ENCODE data around the gene STK24. TPM values are rescaled to one million over a fixed set of nuclear protein-coding genes. Genes with fewer than 3 reads are reported as not detected.

STK24 gene
- total RNA-seq, 1 donor from 2014 or later: 88.4 TPM

- Mint-ChIP-seq H3K4me1 (peaks cover 55% of the 10 kb centered on the region), H3K27me3 (ENCODE audit: low read depth) (no peaks in the 10 kb centered on the region), H3K4me3 (no peak overlapping the region), H3K27ac (peak overlapping the region; percentile 97), H3K9me3 (no peaks in the 10 kb centered on the region), H3K36me3 (peaks cover 7% of the 10 kb centered on the region)
- TF ChIP-seq, protein P1, sequence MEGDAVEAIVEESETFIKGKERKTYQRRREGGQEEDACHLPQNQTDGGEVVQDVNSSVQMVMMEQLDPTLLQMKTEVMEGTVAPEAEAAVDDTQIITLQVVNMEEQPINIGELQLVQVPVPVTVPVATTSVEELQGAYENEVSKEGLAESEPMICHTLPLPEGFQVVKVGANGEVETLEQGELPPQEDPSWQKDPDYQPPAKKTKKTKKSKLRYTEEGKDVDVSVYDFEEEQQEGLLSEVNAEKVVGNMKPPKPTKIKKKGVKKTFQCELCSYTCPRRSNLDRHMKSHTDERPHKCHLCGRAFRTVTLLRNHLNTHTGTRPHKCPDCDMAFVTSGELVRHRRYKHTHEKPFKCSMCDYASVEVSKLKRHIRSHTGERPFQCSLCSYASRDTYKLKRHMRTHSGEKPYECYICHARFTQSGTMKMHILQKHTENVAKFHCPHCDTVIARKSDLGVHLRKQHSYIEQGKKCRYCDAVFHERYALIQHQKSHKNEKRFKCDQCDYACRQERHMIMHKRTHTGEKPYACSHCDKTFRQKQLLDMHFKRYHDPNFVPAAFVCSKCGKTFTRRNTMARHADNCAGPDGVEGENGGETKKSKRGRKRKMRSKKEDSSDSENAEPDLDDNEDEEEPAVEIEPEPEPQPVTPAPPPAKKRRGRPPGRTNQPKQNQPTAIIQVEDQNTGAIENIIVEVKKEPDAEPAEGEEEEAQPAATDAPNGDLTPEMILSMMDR (IDR thresholded peaks at IDR 0.05; ENCODE audit: unreplicated experiment): no peak
- DNase-seq (ENCODE audit: low spot score in 2 of 2, unreplicated experiment in 2 of 2): no peak
These were observed 34.1 kb downstream of the STK24 start for GRCh38 chr13:98542568-98543377.

DNA sequence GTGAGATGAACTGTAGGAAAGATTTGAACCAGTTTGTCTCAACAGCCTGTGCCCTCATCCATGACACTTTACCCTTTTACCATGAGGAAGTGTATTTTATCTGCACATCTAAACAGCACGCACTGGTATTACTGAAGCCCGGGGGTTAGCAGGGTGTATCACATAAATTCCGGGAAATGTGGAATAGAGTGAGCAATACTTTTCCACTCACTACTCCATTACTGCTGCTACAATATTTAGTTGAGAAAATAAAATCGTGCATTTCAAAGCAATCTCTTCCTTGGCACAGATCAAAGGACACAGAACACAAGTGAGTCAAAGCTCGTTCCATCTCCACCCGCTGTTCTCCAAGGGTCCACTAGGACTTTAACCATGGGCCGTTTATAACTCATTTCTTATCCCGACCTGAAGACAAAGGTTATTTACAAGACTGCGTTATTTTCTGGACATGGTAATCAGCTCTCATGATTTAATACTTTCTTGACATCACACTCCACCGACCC, 35.2 kb downstream of the STK24 start:
- no peak for DNase-seq (ENCODE audit: low spot score in 2 of 2, unreplicated experiment in 2 of 2)
- H3K36me3 Mint-ChIP-seq: peaks cover 5% of the 10 kb centered on the region
- TF ChIP-seq, protein P1 (IDR thresholded peaks at IDR 0.05; ENCODE audit: unreplicated experiment): no peak
- H3K4me3 Mint-ChIP-seq: no peak overlapping the region
- peaks cover 56% of the 10 kb centered on the region for H3K4me1 Mint-ChIP-seq
- H3K9me3 Mint-ChIP-seq: no peaks in the 10 kb centered on the region
- H3K27me3 Mint-ChIP-seq (ENCODE audit: low read depth): no peaks in the 10 kb centered on the region
- peak overlapping the region; percentile 97 for H3K27ac Mint-ChIP-seq

GRCh38 chr13:98541191-98541590, 35.7 kb downstream of the STK24 start:
- no peak for DNase-seq (ENCODE audit: low spot score in 2 of 2, unreplicated experiment in 2 of 2)
- H3K27ac Mint-ChIP-seq: peak overlapping the region; percentile 97
- H3K4me1 Mint-ChIP-seq: peaks cover 59% of the 10 kb centered on the region
- H3K27me3 Mint-ChIP-seq (ENCODE audit: low read depth): no peaks in the 10 kb centered on the region
- TF ChIP-seq, protein P1 (IDR thresholded peaks at IDR 0.05; ENCODE audit: unreplicated experiment): no peak
- H3K36me3 Mint-ChIP-seq: peaks cover 5% of the 10 kb centered on the region
- H3K9me3 Mint-ChIP-seq: no peaks in the 10 kb centered on the region
- no peak overlapping the region for H3K4me3 Mint-ChIP-seq

GRCh38 chr13:98540476-98540875, 36.4 kb downstream of the STK24 start:
- peaks cover 57% of the 10 kb centered on the region for H3K4me1 Mint-ChIP-seq
- TF ChIP-seq, protein P1 (IDR thresholded peaks at IDR 0.05; ENCODE audit: unreplicated experiment): no peak
- DNase-seq (ENCODE audit: low spot score in 2 of 2, unreplicated experiment in 2 of 2): no peak
- no peaks in the 10 kb centered on the region for H3K9me3 Mint-ChIP-seq
- no peaks in the 10 kb centered on the region for H3K27me3 Mint-ChIP-seq (ENCODE audit: low read depth)
- no peak overlapping the region for H3K4me3 Mint-ChIP-seq
- peaks cover 5% of the 10 kb centered on the region for H3K36me3 Mint-ChIP-seq
- peak overlapping the region; percentile 97 for H3K27ac Mint-ChIP-seq

DNA sequence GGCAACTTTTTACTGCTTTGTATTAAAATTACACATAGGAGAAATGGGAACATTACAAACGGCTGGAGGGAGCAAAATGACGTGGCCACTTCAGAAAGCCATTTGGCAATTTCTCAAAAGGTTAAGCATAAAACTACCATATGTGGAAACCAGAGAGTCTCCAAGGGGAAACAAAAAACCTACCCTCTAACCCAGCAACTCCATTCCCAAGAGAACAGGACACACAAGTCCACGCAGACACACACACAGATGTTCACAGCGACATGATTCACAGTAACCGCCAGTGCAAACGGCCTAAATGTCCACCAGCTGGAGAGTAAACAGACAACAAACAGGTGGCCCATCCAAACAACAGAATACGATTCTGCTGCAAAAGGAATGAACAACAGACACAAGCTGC, 37.2 kb downstream of the STK24 start:
- peaks cover 5% of the 10 kb centered on the region for H3K36me3 Mint-ChIP-seq
- peak overlapping the region; percentile 44 for H3K27ac Mint-ChIP-seq
- TF ChIP-seq, protein P1 (IDR thresholded peaks at IDR 0.05; ENCODE audit: unreplicated experiment): no peak
- no peak overlapping the region for H3K4me3 Mint-ChIP-seq
- DNase-seq (ENCODE audit: low spot score in 2 of 2, unreplicated experiment in 2 of 2): no peak
- no peaks in the 10 kb centered on the region for H3K9me3 Mint-ChIP-seq
- H3K4me1 Mint-ChIP-seq: peaks cover 60% of the 10 kb centered on the region
- H3K27me3 Mint-ChIP-seq (ENCODE audit: low read depth): no peaks in the 10 kb centered on the region

Data from mesothelial cell of epicardium (in vitro differentiated cells).